Stimulated activated CD4-positive, alpha-beta T cell treated with anti-CD3 and anti-CD28 coated beads, Interleukin-4, amount 100 ng/mL, for 1 hour (primary cell): ENCODE results near the gene EXOC3L2.

Experiments used
- DNase-seq: peaks from one replicate; pipeline ENCODE4 v3.0.0-alpha.2; 2020

EXOC3L2 gene

GRCh38 chr19:45177817-45178261, 67.4 kb downstream of the EXOC3L2 start, which contains the start of gene TRAPPC6A:
Gene TRAPPC6A, minus strand, starts transcription at chr19:45178237. Its CDS starts 19 bp downstream, at chr19:45178218.
- DNase-seq = no peak

DNA sequence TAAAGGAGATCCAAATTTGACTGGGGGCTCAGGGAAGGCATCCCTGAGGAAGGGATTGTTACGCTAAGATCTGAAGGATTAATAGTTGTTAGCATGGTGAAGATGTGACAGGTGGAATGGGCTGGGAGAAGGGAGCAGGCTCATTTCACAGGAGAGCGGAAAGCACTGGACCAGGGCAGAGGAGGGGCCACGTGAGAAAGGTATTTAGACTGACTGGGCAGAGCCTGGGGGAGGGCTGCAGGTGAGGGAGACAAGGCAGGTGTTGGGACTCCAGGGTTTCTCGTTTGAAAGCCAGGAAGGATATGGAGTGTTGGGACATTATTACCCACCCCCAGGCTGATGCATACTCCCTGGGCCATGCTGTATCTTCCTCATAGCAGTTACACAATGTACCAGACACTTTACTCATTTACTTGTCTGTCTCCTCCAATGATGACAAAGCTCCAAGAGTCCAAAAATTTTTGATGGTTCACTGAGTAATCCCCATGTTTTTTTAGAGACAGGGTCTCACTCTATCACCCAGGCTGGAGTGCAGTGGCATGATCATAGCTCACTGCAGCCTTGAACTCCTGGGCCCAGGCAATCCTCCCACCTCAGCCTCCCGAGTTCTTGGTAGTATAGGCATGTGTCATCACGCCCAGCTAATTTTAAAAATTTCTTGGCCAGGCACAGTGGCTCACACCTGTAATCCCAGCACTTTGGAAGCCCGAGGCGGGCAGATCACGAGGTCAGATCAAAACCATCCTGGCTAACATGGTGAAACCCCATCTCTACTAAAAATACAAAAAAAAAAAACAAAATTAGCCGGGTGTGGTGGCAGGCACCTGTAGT, 69.5 kb downstream of the EXOC3L2 start:
- DNase-seq = no peak

- DNase-seq = no peak
Observed at GRCh38 chr19:45173816-45174215, 71.4 kb downstream of the EXOC3L2 start.

DNA sequence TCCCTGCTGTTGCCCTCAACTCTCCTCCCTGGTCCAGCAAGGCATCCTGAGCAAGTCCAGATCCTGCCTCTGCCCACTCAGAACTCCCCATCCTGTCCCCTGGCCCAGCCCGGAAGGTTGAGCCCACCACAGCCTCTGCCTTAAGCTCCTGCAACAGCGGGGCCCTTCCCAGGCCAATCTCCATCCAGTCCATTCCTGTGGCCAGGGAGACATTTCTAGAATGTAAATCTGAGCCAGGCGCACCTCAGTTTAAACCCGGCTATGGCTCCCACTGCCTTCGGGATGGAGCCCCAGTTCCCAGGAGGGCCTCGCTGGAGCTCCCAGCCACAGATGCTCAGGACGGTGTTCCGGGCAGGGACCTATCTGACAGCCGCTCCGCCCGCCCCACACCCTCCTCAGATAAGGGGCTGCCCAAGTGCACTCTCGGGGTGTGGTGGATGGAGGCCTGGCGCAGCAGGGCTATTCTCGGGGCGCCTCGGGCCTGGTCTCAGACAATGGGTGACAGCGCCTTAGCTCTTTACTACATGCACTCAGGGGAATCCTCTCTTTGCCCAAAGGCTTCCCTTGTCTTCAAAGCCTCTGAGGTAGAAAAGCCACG, 72.5 kb downstream of the EXOC3L2 start:
- no peak for DNase-seq

- DNase-seq = peak; percentile 29
Observed at GRCh38 chr19:45172173-45172572, 73.0 kb downstream of the EXOC3L2 start.

GRCh38 chr19:45171211-45171623, 74.0 kb downstream of the EXOC3L2 start:
- peak; percentile 24 for DNase-seq

DNA sequence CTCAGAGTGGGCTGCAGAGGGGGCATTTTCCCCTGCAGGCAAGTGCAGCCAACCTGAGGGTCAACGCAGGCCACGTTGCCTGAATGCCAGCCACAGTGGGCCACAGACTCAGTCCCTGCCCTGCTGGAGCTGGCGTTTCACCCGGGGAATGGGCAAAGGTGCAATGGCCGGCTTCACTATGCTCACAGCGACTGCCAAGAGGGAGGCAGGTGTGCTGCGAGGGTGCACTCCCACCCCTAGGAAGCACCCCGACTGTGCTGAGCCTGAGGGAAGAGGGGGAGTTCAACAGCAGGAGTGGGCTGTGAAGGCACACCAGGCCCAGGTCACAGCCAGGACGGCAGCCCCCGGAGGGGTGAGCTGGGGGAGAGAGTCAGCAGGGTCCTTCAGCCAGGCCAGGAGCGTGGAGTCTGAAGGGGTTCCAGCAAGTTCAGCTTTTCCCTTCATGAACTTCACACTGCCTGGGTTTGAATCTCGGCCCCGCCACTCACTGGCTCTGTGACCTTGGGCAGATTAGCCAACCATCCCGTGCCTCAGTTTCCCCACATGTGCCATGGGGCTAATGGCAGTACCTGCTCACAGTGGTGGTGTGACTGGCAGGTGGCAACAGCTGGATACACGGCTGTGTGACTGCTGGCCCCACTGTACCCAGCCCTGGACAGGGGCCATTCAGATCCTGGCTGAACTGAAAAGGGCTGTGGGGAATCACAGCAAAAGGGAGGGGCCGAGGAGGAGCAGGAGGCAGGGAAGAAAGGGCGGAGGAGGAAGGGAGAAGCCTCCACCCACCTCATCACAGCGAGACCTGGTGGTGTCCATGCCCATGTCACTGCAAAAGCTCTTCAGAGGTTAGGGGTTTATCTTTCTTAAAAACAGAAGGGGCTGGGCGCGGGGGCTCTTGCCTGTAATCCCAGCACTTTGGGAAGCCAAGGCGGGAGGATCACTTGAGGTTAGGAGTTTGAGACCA, 74.8 kb downstream of the EXOC3L2 start:
- no peak for DNase-seq

GRCh38 chr19:45169602-45170001, 75.6 kb downstream of the EXOC3L2 start:
- DNase-seq = no peak

- DNase-seq = no peak
Observed at GRCh38 chr19:45168767-45169351, 76.3 kb downstream of the EXOC3L2 start.

DNA sequence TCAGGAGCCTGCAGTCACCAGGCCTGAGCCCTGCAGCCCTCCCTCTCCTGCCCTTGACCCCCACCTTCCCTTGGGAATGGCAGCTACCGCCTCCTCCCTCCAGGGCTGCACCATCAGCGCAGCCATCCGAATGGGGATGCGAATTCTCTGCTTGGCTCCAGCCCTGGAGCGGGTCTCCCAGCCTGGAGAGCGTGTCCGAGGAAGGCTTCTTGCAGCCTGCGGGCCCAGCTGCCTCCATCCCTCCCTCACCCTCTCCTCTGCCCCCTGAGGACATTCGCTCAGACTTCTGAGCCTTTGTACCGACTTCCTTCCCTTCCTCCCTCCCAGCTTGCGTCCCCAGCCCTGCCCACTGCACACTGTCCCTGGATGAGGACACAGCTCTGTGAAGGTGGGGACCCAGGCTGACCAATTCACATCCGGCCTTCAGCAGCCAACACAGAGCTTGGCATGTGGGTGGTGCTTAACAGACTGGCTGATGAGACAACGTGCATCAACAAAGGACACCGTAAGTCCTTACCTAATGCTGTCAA, 78.4 kb downstream of the EXOC3L2 start:
- DNase-seq = no peak

DNA sequence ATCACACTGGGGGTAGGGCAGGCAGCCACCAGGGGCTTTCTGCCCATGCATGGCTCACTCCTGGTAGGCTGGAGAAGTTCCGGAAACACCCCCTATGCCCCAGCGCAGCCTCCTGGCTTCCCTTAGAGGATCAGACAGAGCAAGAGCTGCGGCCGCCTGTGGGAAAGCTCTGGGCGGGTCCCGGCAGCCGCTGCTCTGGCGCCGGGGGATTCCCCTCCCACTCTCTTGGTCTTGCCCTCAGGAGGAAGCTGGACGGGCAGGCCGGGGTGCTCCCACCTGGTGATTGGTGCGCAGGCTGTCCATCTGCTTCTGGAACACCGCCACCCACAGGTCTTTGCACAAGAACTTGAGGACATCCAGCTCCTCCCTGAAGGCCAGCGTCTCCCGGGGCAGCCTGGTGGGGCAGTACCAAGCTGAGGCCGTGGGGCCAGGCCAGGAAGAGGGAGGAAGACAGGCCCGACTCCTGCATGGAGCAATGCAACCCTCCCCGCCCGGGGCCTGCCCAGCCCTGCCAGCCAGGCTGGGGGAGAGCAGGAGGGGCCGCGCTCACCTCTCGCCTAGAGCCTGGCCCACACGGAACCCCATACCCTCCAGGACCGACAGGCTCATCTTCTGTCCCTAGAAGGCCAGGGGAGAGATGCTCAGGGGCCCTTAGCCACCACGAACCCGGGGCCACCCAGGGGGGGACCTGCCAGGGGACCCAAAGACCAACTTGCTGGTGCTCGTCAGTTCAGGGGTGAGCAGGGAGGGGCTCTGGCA, 80.5 kb downstream of the EXOC3L2 start:
- DNase-seq = peak; percentile 56

DNA sequence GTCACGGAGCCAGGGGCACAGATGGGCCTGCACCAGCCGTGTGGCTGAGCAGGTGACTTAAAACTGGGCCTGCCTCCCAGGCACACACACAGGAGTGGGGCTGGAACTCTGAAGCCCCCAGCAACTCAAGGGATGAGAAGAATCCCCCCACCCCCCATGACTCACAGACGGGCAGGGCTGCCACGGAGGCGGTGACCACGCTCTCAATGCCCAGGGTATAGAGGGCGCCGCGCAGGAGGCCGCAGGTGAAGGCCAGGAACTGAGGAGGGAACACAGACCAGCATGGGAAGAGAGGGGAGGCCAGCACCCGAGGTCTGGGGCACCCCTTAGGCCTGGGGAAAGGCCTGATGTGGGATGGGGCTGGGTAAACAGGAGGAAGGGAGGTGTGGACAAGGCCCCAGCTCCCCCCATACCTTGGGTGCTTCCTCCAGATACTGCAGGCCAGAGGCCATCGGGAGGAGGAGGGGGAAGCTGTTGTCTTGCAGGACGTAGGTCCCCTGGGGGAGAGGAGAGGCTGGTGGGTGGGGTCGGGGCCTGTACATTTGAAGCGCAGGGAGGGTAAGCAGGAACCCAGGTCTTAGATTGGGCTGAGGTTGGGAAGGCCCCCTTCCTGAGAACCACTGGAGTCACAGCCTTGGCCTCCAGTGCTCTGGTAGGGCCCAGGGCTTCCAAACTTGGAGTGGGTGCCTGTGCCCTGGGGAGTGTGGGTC, 81.3 kb downstream of the EXOC3L2 start:
- no peak for DNase-seq

GRCh38 chr19:45163156-45163555, 82.1 kb downstream of the EXOC3L2 start:
- DNase-seq = no peak

DNA sequence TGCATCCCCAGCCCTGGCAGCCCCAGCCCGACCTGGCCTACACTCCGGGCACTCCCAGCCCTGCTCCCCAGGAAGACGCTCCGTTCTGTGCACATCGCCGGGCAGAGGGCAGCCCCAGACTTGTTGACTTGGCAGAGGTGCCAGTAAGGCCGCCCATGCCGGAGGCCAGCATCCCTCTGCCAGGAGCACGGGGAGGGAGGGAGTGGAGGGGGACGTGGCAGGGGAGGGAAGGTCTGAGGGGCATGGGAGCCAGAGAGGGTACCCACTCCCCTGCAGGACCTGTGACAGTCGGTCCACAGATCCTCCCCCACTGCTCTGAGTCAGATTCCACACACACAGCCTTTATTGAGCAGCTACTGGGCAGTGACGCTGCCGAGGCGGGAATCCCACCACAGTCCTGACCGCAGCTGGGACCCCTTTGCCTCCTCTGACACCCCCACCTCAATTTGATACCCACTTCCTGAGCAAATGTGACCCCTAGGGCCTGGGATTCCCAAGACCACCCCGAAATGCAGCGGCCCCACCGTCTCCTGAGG, 82.5 kb downstream of the EXOC3L2 start:
- no peak for DNase-seq
